HCT116 (cell line): Measurements from ENCODE around the gene OPCML.

ENCODE experiments used
- FOSL1 ChIP-seq: IDR thresholded peaks from 2 replicates; pipeline ENCODE4 v1.6.1; 2012; ENCODE audit warnings: low read depth
- JUND ChIP-seq: IDR thresholded peaks from 2 replicates; pipeline ENCODE4 v1.6.1; 2012
- POLR2A ChIP-seq: IDR thresholded peaks from 2 replicates; pipeline ENCODE4 v1.7.0; 2011; ENCODE audit warnings: borderline replicate concordance; ENCODE audit not compliant: insufficient read depth, insufficient read length; ENCODE audit errors: extremely low read depth
- POLR2AphosphoS5 ChIP-seq: IDR thresholded peaks from 2 replicates; pipeline ENCODE4 v1.6.1; 2011; ENCODE audit warnings: mild to moderate bottlenecking, low read depth, low read length, moderate library complexity
- RAD21 ChIP-seq: IDR thresholded peaks from 2 replicates; pipeline ENCODE4 v1.6.1; 2012; ENCODE audit warnings: low read depth, mild to moderate bottlenecking
- SP1 ChIP-seq: IDR thresholded peaks from 2 replicates; pipeline ENCODE4 v1.6.1; 2012; ENCODE audit warnings: low read depth
- YY1 ChIP-seq: IDR thresholded peaks from 2 replicates; pipeline ENCODE4 v1.6.1; 2011; ENCODE audit warnings: low read length, low read depth, moderate library complexity, mild to moderate bottlenecking; ENCODE audit not compliant: insufficient replicate concordance; ENCODE audit errors: extremely low read depth
- TF ChIP-seq, protein P1 (sequence below), 3 experiments: fragments of 200-600 bp in 1 of 3; sonication (generic) in 1 of 3; IDR thresholded peaks in 2 of 3; conservative IDR thresholded peaks in 1 of 3; 2 replicates each; pipeline ENCODE4 v1.5.1; 2012 to 2017; ENCODE audit warnings: low read depth in 2 of 3, low read length in 2 of 3, antibody characterized with exemption in 1 of 3, borderline replicate concordance in 1 of 3, control low read depth in 1 of 3, mild to moderate bottlenecking in 1 of 3, mixed read lengths in 1 of 3, mixed run types in 1 of 3, moderate library complexity in 1 of 3; ENCODE audit not compliant: insufficient read depth in 1 of 3
- TF ChIP-seq, protein P2 (sequence below): IDR thresholded peaks from 2 replicates; pipeline ENCODE4 v1.6.1; 2012; ENCODE audit warnings: low read depth
- TF ChIP-seq, protein P3 (sequence below): IDR thresholded peaks from 2 replicates; pipeline ENCODE4 v1.6.1; 2012

DNA sequence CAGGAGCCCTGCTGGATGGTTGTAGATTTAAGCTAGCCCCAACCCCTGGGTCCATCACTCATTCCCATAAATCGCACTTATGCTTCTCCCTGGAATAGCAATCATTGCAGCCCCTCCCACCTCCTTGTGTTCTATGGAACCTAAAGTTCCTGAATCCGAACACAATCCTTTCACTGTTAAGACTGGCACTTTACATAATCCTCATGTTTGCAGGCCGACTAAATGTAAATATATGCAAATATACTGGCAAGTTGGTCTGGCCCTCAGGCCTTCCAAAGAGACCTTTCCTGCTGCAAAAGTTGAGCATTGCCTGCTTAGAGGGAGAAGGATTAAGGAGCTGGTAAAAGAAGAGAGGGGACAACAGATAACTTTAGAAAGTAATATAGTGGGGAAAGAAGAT is 892.9 kb downstream of the OPCML start:
- no peak for TF ChIP-seq SP1
- TF ChIP-seq, protein P1, sequence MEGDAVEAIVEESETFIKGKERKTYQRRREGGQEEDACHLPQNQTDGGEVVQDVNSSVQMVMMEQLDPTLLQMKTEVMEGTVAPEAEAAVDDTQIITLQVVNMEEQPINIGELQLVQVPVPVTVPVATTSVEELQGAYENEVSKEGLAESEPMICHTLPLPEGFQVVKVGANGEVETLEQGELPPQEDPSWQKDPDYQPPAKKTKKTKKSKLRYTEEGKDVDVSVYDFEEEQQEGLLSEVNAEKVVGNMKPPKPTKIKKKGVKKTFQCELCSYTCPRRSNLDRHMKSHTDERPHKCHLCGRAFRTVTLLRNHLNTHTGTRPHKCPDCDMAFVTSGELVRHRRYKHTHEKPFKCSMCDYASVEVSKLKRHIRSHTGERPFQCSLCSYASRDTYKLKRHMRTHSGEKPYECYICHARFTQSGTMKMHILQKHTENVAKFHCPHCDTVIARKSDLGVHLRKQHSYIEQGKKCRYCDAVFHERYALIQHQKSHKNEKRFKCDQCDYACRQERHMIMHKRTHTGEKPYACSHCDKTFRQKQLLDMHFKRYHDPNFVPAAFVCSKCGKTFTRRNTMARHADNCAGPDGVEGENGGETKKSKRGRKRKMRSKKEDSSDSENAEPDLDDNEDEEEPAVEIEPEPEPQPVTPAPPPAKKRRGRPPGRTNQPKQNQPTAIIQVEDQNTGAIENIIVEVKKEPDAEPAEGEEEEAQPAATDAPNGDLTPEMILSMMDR (IDR thresholded peaks at IDR 0.05 in 2 of 3, conservative IDR thresholded peaks at IDR 0.05 in 1 of 3; ENCODE audit: borderline replicate concordance in 1 of 3, insufficient read depth in 1 of 3, low read depth in 2 of 3, low read length in 2 of 3) = no peak
- no peak for TF ChIP-seq POLR2AphosphoS5
- no peak for TF ChIP-seq JUND
- TF ChIP-seq POLR2A = no peak
- TF ChIP-seq, protein P2, sequence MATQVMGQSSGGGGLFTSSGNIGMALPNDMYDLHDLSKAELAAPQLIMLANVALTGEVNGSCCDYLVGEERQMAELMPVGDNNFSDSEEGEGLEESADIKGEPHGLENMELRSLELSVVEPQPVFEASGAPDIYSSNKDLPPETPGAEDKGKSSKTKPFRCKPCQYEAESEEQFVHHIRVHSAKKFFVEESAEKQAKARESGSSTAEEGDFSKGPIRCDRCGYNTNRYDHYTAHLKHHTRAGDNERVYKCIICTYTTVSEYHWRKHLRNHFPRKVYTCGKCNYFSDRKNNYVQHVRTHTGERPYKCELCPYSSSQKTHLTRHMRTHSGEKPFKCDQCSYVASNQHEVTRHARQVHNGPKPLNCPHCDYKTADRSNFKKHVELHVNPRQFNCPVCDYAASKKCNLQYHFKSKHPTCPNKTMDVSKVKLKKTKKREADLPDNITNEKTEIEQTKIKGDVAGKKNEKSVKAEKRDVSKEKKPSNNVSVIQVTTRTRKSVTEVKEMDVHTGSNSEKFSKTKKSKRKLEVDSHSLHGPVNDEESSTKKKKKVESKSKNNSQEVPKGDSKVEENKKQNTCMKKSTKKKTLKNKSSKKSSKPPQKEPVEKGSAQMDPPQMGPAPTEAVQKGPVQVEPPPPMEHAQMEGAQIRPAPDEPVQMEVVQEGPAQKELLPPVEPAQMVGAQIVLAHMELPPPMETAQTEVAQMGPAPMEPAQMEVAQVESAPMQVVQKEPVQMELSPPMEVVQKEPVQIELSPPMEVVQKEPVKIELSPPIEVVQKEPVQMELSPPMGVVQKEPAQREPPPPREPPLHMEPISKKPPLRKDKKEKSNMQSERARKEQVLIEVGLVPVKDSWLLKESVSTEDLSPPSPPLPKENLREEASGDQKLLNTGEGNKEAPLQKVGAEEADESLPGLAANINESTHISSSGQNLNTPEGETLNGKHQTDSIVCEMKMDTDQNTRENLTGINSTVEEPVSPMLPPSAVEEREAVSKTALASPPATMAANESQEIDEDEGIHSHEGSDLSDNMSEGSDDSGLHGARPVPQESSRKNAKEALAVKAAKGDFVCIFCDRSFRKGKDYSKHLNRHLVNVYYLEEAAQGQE = no peak
- no peak for TF ChIP-seq YY1
- no peak for TF ChIP-seq RAD21
- TF ChIP-seq, protein P3, sequence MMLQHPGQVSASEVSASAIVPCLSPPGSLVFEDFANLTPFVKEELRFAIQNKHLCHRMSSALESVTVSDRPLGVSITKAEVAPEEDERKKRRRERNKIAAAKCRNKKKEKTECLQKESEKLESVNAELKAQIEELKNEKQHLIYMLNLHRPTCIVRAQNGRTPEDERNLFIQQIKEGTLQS = no peak
- TF ChIP-seq FOSL1 = no peak
